ENCODE results near the gene GALNTL6.

Gene GALNTL6

GRCh38 chr4:173073939-173074500 lies 1260.8 kb downstream of the GALNTL6 start:
- Mint-ChIP-seq H3K9me3 (peaks cover 20% of the 10 kb centered on the region), H3K4me3 (no peak overlapping the region), H3K36me3 (peaks cover 9% of the 10 kb centered on the region), H3K4me1 (no peaks in the 10 kb centered on the region), H3K27me3 (peaks cover 18% of the 10 kb centered on the region), H3K27ac (no peak overlapping the region)
- no peak for ATAC-seq

- H3K27me3 Mint-ChIP-seq = peaks cover 14% of the 10 kb centered on the region
- H3K36me3 Mint-ChIP-seq = peaks cover 6% of the 10 kb centered on the region
- no peak for ATAC-seq
- peaks cover 15% of the 10 kb centered on the region for H3K9me3 Mint-ChIP-seq
- no peaks in the 10 kb centered on the region for H3K4me1 Mint-ChIP-seq
- no peak overlapping the region for H3K4me3 Mint-ChIP-seq
- no peak overlapping the region for H3K27ac Mint-ChIP-seq
These were observed 1261.3 kb downstream of the GALNTL6 start for GRCh38 chr4:173074501-173074946.

- Mint-ChIP-seq H3K9me3 (peaks cover 22% of the 10 kb centered on the region), H3K4me1 (no peaks in the 10 kb centered on the region), H3K36me3 (no peaks in the 10 kb centered on the region), H3K27ac (no peak overlapping the region), H3K4me3 (no peak overlapping the region), H3K27me3 (peaks cover 11% of the 10 kb centered on the region)
- ATAC-seq = no peak
These were observed 1263.9 kb downstream of the GALNTL6 start for GRCh38 chr4:173076903-173077634.

GRCh38 chr4:173088144-173088543 lies 1274.9 kb downstream of the GALNTL6 start:
- no peak overlapping the region for H3K27ac Mint-ChIP-seq
- no peaks in the 10 kb centered on the region for H3K36me3 Mint-ChIP-seq
- no peak overlapping the region for H3K4me3 Mint-ChIP-seq
- no peaks in the 10 kb centered on the region for H3K4me1 Mint-ChIP-seq
- ATAC-seq = no peak
- peaks cover 5% of the 10 kb centered on the region for H3K9me3 Mint-ChIP-seq
- peaks cover 40% of the 10 kb centered on the region for H3K27me3 Mint-ChIP-seq

All from stimulated activated memory B cell treated with anti-CD40 and anti-IgM and Interleukin-4, amounts not matched to agents 10 μg/mL and 1 μg/mL and 100 μg/mL, for 72 hours (primary cell).